Neural cell (in vitro differentiated cells): ENCODE results near the gene IQSEC1. TPM values are rescaled to one million over a fixed set of nuclear protein-coding genes. Genes with fewer than 3 reads are reported as not detected.

Experiments
- H2AFZ ChIP-seq: fragments of 200-600, 300-800 bp; sonication (generic), shearing (Covaris generic); 2 replicates; pipeline ENCODE4 v1.6.0; 2014; ENCODE audit warnings: low read depth, mild to moderate bottlenecking, antibody characterized with exemption, low read length, moderate library complexity
- H3F3A ChIP-seq: fragments of 200-600 bp; shearing (Covaris generic); 2 replicates; pipeline ENCODE4 v1.6.1; 2016; ENCODE audit warnings: mild to moderate bottlenecking, moderate library complexity, mixed read lengths, antibody characterized with exemption, low read length; ENCODE audit not compliant: insufficient read depth, poor library complexity, severe bottlenecking
- H3K27ac ChIP-seq: fragments of 200-600, 300-800 bp; sonication (generic), shearing (Covaris generic); 2 replicates; pipeline ENCODE4 v1.5.1; 2014; ENCODE audit warnings: mild to moderate bottlenecking, low read length, moderate library complexity
- H3K27me3 ChIP-seq: fragments of 300-800, 200-600 bp; sonication (generic), shearing (Covaris generic); 2 replicates; pipeline ENCODE4 v1.6.0; 2014; ENCODE audit warnings: mild to moderate bottlenecking, low read depth, low read length, moderate library complexity; ENCODE audit not compliant: insufficient read depth
- H3K36me3 ChIP-seq: fragments of 300-800, 200-600 bp; sonication (generic), shearing (Covaris generic); 2 replicates; pipeline ENCODE4 v1.5.1; 2014; ENCODE audit warnings: mild to moderate bottlenecking, antibody characterized with exemption, low read length, moderate library complexity; ENCODE audit not compliant: insufficient read depth
- H3K4me2 ChIP-seq: fragments of 300-800, 200-600 bp; sonication (generic), shearing (Covaris generic); 2 replicates; pipeline ENCODE4 v1.6.0; 2014; ENCODE audit warnings: mild to moderate bottlenecking, low read length
- H3K4me3 ChIP-seq: fragments of 300-800, 200-600 bp; sonication (generic), shearing (Covaris generic); 2 replicates; pipeline ENCODE4 v1.5.1; 2014; ENCODE audit warnings: mild to moderate bottlenecking, low read length, moderate library complexity
- H3K79me2 ChIP-seq: fragments of 200-600 bp; shearing (Covaris generic); replicated peaks from 2 replicates; pipeline ENCODE4 v1.6.0; 2014; ENCODE audit warnings: mild to moderate bottlenecking, low read length, moderate library complexity; ENCODE audit not compliant: insufficient read depth
- H3K9ac ChIP-seq: fragments of 300-800, 200-600 bp; sonication (generic), shearing (Covaris generic); 2 replicates; pipeline ENCODE4 v1.6.1; 2016; ENCODE audit warnings: mild to moderate bottlenecking, low read length, mixed read lengths
- H3K9me2 ChIP-seq: fragments of 200-600 bp; shearing (Covaris generic); 2 replicates; pipeline ENCODE4 v1.6.1; 2016; ENCODE audit warnings: mild to moderate bottlenecking, low read length, mixed read lengths; ENCODE audit not compliant: insufficient read depth
- H3K9me3 ChIP-seq: fragments of 200-600, 300-800 bp; sonication (generic), shearing (Covaris generic); 2 replicates; pipeline ENCODE4 v1.6.1; 2016; ENCODE audit warnings: mild to moderate bottlenecking, mixed run types, low read length, moderate library complexity, mixed read lengths
- H4K20me1 ChIP-seq: fragments of 200-600 bp; shearing (Covaris generic); 2 replicates; pipeline ENCODE4 v1.6.1; 2016; ENCODE audit warnings: mild to moderate bottlenecking, mixed run types; ENCODE audit not compliant: insufficient read depth
- EP300 ChIP-seq: fragments of 450-650 bp; conservative IDR thresholded peaks from 2 replicates; pipeline ENCODE4 v1.6.1; 2014; ENCODE audit warnings: antibody characterized with exemption, mild to moderate bottlenecking, moderate library complexity; ENCODE audit not compliant: poor library complexity, severe bottlenecking
- EZH2 ChIP-seq: fragments of 200-600, 300-800 bp; shearing (Covaris generic), sonication (generic); IDR thresholded peaks from 2 replicates; pipeline ENCODE4 v1.6.1; 2014; ENCODE audit warnings: antibody characterized with exemption, low read length, borderline replicate concordance, mild to moderate bottlenecking; ENCODE audit not compliant: insufficient read depth, poor library complexity, severe bottlenecking
- MXI1 ChIP-seq: fragments of 450-650 bp; conservative IDR thresholded peaks from 2 replicates; pipeline ENCODE4 v1.6.1; 2014; ENCODE audit warnings: antibody characterized with exemption, mild to moderate bottlenecking; ENCODE audit not compliant: poor library complexity, severe bottlenecking
- POLR2AphosphoS5 ChIP-seq: IDR thresholded peaks from 2 replicates; pipeline ENCODE4 v1.6.1; 2012
- RAD21 ChIP-seq: fragments of 450-650 bp; conservative IDR thresholded peaks from 2 replicates; pipeline ENCODE4 v1.6.1; 2014; ENCODE audit warnings: antibody characterized with exemption, mild to moderate bottlenecking, moderate library complexity
- SMC3 ChIP-seq: fragments of 450-650 bp; conservative IDR thresholded peaks from 2 replicates; pipeline ENCODE4 v1.6.1; 2014; ENCODE audit warnings: antibody characterized with exemption, mild to moderate bottlenecking, moderate library complexity; ENCODE audit not compliant: poor library complexity
- TAF1 ChIP-seq: IDR thresholded peaks from 2 replicates; pipeline ENCODE4 v1.6.1; 2012; ENCODE audit warnings: low read depth
- polyA plus RNA-seq: library from polyadenylated mRNA; depleted of rRNA; stranded (reverse); fragments of >200 nt; gene quantifications from 2 replicates; pipeline ENCODE4 v1.2.3, GENCODE V29; 2014
- TF ChIP-seq, protein P1 (sequence below): fragments of 450-650 bp; IDR thresholded peaks from 2 replicates; pipeline ENCODE4 v1.5.1; 2014; ENCODE audit warnings: antibody characterized with exemption, mild to moderate bottlenecking, moderate library complexity; ENCODE audit not compliant: poor library complexity, severe bottlenecking
- TF ChIP-seq, protein P2 (sequence below): IDR thresholded peaks from 2 replicates; pipeline ENCODE4 v1.6.1; 2012; ENCODE audit warnings: borderline replicate concordance

The IQSEC1 gene
- polyA plus RNA-seq, 1 donor from 2014 or later: 6.0 TPM

DNA sequence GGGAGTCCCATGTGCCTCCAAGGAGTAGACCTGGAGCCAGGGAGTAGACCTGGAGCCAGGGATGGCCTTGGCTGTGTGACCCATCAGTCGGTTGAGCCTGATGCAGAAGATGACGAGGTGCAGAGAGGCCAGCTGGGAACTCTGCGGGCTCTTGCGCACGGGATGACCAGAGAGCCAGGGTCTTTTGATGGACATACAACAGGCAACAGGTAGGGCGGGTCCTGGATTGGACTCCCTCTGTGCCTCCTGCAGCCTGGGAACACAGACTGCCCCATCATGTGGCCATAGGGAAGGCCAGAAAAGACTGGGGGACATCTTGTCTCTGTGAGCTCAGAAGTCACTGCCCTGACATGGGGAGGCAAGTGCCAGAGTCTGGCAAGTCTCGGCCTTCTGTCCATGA is 164.4 kb downstream of the IQSEC1 start:
- H3K79me2 ChIP-seq: no peaks in the 10 kb centered on the region
- no peaks in the 10 kb centered on the region for H3K9me2 ChIP-seq
- no peak overlapping the region for H2AFZ ChIP-seq
- H3K4me2 ChIP-seq: no peak overlapping the region
- no peak overlapping the region for H3K4me3 ChIP-seq
- H3K36me3 ChIP-seq: no peaks in the 10 kb centered on the region
- H3K27ac ChIP-seq: no peak overlapping the region
- no peaks in the 10 kb centered on the region for H3K27me3 ChIP-seq
- no peak overlapping the region for H3K9ac ChIP-seq
- TF ChIP-seq EP300 (no peak), POLR2AphosphoS5 (no peak), EZH2 (no peak), RAD21 (no peak), TAF1 (no peak), SMC3 (no peak), MXI1 (no peak)
- TF ChIP-seq, protein P1, sequence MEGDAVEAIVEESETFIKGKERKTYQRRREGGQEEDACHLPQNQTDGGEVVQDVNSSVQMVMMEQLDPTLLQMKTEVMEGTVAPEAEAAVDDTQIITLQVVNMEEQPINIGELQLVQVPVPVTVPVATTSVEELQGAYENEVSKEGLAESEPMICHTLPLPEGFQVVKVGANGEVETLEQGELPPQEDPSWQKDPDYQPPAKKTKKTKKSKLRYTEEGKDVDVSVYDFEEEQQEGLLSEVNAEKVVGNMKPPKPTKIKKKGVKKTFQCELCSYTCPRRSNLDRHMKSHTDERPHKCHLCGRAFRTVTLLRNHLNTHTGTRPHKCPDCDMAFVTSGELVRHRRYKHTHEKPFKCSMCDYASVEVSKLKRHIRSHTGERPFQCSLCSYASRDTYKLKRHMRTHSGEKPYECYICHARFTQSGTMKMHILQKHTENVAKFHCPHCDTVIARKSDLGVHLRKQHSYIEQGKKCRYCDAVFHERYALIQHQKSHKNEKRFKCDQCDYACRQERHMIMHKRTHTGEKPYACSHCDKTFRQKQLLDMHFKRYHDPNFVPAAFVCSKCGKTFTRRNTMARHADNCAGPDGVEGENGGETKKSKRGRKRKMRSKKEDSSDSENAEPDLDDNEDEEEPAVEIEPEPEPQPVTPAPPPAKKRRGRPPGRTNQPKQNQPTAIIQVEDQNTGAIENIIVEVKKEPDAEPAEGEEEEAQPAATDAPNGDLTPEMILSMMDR: no peak
- TF ChIP-seq, protein P2, sequence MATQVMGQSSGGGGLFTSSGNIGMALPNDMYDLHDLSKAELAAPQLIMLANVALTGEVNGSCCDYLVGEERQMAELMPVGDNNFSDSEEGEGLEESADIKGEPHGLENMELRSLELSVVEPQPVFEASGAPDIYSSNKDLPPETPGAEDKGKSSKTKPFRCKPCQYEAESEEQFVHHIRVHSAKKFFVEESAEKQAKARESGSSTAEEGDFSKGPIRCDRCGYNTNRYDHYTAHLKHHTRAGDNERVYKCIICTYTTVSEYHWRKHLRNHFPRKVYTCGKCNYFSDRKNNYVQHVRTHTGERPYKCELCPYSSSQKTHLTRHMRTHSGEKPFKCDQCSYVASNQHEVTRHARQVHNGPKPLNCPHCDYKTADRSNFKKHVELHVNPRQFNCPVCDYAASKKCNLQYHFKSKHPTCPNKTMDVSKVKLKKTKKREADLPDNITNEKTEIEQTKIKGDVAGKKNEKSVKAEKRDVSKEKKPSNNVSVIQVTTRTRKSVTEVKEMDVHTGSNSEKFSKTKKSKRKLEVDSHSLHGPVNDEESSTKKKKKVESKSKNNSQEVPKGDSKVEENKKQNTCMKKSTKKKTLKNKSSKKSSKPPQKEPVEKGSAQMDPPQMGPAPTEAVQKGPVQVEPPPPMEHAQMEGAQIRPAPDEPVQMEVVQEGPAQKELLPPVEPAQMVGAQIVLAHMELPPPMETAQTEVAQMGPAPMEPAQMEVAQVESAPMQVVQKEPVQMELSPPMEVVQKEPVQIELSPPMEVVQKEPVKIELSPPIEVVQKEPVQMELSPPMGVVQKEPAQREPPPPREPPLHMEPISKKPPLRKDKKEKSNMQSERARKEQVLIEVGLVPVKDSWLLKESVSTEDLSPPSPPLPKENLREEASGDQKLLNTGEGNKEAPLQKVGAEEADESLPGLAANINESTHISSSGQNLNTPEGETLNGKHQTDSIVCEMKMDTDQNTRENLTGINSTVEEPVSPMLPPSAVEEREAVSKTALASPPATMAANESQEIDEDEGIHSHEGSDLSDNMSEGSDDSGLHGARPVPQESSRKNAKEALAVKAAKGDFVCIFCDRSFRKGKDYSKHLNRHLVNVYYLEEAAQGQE: no peak
- no peaks in the 10 kb centered on the region for H3K9me3 ChIP-seq
- H4K20me1 ChIP-seq: no peaks in the 10 kb centered on the region
- no peaks in the 10 kb centered on the region for H3F3A ChIP-seq

DNA sequence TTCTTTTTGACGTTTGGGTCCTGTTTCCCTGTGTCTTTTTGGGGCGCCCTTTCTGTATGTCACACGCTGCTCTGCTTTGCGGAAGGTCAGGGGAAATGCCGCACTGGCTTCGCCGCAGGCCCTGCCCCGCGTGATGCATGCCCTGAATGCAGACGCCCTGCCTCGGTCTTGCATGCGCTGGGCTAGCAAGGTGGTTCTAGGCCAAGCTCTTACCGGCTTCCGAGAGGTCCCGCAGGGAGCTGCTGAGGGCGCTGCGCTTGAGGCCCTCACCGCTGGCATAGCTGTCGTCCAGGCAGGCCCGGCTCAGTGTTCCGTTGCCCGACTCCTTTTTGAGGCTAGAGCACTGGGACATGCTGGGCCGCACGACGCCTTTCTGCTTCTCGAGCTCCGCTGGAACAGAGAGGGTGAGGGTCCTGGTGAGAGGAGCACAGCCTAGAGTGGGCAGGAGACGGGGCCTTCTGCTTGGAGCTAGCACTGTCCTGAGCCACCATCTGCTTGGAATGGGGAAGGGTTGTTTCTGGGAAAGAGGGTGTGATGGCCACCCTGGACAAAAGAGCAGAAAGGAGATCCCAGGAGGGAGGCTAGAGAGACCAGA is 165.0 kb downstream of the IQSEC1 start:
- H2AFZ ChIP-seq: no peak overlapping the region
- no peak overlapping the region for H3K27ac ChIP-seq
- no peaks in the 10 kb centered on the region for H3K36me3 ChIP-seq
- no peaks in the 10 kb centered on the region for H3K79me2 ChIP-seq
- no peaks in the 10 kb centered on the region for H3K9me2 ChIP-seq
- no peaks in the 10 kb centered on the region for H3K27me3 ChIP-seq
- H3K4me2 ChIP-seq: no peak overlapping the region
- H3K9me3 ChIP-seq: no peaks in the 10 kb centered on the region
- H3K9ac ChIP-seq: no peak overlapping the region
- H4K20me1 ChIP-seq: no peaks in the 10 kb centered on the region
- H3F3A ChIP-seq: no peaks in the 10 kb centered on the region
- no peak overlapping the region for H3K4me3 ChIP-seq
- TF ChIP-seq RAD21 (no peak), SMC3 (no peak), MXI1 (no peak), EZH2 (no peak), POLR2AphosphoS5 (no peak), EP300 (no peak), TAF1 (no peak)
- TF ChIP-seq, protein P1: no peak
- TF ChIP-seq, protein P2: no peak
